Iris pigment epithelial cell (primary cell): ENCODE data around the gene MBL2.

Experiments
- DNase-seq: peaks from one replicate; pipeline ENCODE4 v3.0.0-alpha.2; 2011; ENCODE audit warnings: low read depth

MBL2 gene

DNA sequence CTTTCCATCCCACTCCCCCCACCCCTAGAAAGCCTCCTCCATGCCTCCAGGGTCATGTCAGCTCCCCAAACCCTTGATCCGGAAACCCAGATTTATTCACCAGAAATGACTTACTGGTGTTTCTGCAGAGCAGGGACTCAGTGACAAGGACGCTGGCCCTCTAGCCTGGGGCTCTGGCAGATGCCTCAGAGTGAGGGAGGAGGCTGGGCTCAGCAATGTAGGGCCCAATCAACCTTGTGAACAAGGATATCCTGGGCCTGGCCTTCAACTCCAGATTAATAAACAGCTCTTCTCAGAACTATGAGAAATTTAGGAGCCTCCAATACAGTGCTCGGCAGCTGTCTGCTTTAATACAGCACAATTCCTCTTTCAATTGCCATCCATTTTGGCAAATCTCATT lies at the start of gene MBL2:
Gene MBL2, minus strand, starts transcription at position 162 of the 400 bp plus-strand sequence. CDS start 1,149 bp downstream, outside the sequence.
- DNase-seq, result no peak

DNA sequence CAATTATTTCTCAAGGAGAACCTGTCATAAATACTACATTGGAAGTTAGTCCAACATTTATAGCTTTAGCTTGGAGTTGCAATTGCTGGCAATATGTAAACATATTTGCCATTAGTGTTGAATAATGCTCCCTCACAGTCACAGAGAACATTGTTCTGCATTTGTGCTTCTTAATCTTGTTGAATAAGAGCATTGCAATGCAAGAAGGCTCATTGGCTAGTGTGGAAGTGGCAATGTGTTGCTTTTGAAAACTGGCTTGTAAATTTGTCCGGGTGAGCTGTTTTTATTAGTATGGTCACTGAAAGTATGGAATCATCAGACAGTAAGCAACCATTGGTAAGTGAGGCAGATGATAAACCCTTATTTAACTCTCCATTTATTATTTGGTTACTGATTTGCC lies 47.7 kb upstream of the MBL2 start:
- DNase-seq, result no peak

DNA sequence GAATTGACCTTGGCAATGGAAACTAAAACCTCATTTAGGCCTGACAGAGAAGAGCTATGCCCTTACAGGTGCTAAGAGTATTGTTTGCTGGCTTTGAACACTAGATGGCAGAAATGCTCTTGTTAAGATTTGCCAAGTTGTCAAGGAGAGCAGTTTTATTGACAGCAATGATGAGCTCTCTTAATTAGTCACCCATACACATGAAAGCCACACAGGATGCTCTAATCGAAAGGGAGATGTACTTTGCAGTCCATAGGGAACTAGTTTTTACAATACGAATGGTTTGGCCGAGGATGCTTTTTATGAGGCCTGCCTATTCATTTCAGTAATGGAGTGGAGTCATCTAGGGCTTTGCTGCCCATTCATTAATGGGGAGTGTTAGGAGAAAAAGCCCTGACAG lies 45.4 kb upstream of the MBL2 start:
- peak; percentile 47 for DNase-seq

DNA sequence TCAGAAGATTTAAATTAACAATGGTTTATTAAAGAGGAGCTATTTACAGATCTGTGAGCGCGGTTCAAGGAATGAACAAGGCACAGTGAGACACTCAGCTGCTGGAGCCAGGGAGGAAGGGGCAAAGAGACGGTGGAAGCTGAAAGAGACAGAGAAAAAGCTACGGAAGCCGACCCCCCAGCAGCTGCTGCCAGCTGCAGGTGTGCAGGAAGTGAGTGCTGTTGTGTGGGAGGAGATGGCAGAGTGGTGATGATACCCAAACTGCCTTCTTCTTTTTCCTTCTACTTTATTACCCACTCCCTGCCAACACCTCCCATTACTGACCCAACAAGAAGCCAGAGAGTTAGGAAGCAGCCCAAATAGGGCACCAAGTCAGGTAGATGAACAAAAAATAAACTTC lies 41.9 kb upstream of the MBL2 start:
- no peak for DNase-seq

DNA sequence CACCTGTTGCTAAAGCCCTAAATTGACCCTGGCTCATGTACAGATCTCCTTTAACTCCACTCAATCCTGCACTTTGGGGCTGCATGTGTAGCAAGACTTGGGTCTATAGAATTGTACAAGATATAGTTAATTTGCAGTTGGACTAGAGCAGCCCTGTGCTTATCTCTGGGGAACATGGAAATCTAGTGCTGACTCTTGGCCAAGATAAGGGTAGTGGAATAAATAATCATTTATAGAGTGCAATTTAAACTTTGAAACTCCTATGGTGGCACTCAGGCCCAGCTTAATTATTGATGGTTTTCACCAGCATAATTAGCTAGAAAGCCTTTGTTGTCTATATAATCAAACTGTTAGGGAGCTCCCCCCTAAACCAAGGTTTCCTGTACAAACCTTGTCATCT lies 39.2 kb upstream of the MBL2 start:
- no peak for DNase-seq

DNA sequence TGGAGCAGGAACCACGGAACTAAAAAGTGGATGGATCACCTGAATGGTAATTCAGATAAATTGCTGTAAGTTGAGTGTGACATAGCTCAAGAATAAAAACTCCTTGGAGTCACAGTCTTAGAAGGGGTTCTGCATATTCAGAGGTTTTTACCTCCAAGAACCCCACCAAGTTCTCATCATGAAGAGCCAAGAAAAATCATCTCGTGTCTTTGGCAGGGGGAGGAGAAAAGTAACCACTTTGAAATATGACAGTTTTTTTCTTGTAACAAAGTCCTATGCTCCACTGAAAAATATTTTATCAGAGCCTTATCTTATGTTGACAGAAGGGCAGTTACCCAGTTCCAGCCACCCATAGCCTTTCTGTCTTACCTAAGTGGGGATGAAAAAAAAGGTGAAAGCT lies 38.2 kb upstream of the MBL2 start:
- no peak for DNase-seq

DNA sequence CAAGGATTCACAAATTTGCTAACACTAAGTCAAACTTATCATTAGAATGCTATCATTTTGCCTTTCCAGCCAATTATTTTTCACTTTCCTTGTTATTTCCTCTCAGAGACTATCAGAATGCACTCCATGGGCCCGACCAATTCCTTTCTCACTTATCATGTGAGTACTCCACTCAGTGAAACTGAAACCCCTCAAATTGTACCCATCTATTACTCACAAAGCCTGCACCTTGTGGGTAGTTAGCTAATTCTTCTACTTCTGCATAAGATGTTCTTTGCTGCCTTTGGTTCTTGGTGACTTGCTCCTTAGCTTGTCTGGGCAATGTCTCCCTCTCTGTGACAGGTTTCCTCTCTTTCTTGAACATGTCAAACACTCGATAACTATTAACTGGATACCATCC lies 35.2 kb upstream of the MBL2 start:
- DNase-seq, result no peak

DNA sequence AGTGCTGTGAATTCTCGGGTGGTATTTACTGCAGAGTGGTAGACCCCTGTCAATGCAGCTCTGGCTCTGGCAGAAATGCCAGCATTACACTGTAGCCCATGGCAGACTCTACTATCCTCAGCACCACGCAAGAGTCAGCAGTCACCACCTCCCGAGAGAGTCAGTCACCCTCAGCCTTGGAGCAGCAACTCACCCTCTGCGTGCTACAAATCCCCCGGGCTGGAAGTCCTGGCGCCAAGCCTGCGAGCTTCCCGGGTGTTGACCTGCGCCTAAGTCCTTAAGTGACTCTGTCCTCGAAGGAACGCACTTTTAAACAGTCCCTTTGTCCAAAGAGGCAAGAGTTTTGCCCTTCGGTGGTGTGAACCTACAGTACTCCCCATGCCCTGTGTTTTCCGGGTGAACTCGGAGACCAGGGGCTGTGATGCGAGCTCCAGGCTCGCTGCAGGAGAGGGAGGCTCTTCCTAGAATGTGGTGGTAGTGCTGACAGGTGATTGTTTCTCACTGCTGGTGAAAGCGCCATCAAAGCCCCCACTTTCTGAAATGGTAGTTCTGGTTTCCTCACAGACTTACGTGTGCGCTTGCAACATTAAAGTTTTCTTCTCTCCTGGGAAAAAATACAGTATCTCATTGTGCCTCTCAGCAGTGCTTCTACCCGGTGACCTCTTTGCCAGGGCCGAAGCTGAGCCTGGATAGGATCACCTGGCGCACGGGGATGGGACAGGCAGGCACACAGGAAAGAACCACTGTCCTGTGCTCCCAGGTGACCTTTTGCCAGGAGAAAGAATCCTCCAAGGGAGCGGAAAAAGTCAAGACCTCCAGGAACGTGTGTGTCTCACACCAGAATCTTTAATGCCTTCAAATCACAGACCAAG lies 33.1 kb upstream of the MBL2 start:
- DNase-seq, result no peak

DNA sequence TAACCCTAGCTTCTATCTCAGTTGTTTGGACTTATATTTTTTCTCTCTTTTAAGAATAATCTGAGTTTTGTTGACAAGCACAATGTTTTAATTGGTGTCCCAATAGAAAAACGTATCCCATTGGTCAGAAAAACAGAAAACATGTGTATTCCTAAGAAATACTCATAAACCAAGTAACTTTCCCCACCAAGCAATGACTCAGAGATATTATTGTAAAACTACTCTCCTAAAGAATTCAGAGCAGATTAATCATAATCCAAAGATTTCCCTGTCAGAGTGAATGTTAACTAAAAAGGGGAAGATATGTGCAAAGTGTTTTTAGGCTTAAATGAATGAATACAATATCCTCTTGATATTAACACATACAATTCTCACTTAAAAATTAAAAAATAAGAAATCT lies 29.4 kb upstream of the MBL2 start:
- peak; percentile 4 for DNase-seq

DNA sequence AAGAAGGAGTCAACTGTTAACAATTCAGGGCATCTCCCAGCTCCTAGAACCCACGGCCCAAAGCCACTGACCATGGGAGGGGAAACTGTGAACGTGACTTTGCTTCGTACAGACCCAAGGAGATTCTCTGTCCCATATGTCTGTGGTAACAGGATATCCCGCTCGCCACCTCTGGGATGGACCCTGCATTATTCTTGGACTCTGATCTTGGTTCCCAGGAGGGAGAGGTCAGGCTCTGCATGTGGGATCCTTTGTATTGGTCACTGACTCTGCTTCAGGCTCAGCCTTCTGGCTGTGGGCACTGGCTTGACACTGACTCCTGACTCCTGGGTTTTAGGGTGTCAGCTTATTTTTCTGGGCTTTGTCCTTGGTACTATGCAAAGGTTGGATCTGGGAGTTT lies 13.5 kb upstream of the MBL2 start:
- no peak for DNase-seq

DNA sequence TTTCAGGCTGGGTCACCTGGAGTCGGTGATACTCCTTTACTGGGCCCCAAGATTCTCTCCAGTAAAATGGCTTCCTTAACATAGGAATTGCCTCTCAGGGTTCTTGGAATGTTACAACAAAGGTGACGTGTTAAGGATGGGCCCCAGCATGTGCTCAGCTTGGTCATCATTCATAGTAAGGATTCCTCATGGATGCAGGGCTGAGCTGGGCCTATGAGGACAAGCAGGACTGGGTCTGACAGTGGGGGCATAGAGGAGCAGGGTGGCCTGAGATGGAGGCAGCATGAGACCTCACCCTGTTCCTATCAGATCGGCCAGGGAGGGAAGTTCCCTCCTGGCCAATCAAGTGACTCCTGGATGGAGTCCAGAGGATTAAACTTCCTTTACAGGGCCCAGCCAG lies 12.8 kb upstream of the MBL2 start:
- DNase-seq, result no peak

DNA sequence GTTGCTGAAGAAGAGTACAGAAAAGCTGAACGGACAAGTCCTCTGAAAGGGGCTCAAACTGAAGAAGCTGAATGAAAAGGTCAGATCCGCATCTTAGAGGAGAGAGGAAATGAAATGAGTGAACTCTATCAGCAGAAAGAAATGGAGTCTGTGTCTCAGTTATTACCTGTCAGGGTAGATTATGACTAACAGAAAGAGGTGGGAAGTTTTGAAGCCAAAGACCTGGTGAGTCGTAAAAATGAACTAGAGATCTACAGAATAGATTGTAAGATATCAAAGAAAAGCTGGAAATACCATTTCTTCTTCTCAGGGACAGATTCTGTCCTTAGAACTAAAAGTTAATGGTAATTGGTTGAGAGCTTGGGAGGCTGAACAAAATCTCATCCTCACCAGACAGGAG lies 11.1 kb upstream of the MBL2 start:
- no peak for DNase-seq

DNA sequence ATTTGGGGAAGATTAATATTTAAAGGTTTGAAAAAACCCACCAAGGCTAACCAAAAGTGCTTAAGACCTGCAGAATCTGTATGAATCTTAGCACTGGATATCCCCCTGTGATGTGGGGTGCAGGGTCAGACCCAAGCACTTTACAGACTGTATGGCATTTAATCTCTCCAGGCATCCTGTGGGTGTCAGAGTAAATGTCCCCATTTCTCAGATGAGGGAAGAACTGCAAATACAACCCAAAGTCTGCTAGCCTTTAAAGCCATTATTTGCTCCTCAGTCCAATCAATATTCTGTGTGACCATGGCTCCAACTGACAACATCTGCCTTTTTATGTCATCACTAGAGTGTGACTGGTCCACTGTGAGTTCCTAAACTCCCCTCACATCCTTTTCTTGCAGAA lies 10.0 kb upstream of the MBL2 start:
- no peak for DNase-seq

DNA sequence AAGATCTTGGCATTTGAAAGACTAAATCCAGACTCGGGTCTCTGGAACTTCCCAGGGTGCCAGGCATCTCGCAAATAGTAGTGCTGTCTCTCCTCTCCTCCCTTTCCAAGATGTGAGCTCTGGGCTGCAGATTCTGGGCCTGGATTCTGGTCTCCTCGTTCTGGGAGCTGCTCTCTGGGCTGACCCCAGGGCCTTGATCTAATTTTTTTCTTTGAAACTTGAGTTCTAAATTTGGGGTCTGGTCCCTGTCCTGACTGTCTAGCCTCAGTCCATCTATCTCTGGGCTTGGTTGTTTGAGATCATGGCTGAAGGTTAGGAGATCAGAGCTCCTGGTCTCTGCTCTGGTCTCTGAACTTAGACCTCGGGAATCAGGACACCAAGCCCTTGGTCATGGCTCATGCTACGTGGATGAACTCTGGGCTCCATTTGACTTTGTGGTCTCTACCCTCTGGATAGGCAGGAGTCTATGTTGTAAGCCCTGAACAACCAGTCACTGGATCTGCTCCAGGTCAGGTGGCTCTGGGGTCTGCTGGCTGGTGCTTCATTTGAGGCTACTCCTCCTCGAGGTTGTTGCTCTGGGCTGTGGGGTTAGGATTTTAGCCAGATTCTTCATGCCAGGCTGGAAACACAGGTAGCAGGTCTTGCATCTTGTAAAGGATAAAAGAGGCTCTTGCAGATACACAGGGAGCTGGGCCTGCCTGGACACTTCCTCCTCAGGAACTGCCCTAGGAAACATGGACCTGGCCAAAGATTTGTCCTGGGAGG lies 8.0 kb upstream of the MBL2 start:
- DNase-seq, result no peak

DNA sequence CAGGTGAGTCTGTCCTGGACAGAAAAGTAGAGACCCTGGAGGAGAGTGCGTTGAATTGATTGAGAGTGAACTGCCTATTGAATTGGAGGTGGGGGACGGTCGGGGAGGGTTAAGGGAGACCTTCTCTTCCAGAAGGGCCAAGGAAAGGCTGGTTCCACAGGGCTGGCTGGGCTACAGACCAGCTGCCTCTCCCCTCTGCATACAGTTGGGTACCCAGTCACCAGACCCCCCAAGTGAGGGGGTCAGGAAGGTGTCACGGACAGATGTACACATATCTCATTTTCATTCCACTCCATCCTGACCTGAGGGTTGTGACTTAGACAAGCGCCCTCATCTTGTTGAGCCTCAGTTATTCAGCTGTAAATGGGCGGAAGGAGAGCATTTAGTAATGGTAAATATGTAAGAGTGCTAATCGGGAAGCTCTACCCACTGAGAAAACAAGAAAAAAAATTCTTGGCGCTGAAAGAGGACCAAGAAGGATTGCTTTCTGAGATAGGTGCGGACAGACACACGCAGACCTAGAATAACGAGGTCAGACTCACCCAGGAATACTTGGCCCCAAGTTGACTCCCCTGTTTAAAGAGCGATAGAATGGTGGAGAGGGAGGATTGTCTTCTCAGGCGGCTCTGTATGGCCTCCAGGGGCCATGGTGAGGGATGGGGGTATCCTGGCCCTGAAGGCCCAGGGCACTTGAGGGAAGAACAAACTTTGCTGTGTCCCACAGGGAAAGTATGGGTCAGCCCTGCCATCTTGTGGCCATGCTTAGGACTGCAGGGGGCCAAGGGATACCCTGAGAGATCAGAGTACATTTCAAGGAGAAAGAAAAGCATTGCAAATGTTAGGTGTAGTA lies 7.2 kb upstream of the MBL2 start:
- peak; percentile 53 for DNase-seq

DNA sequence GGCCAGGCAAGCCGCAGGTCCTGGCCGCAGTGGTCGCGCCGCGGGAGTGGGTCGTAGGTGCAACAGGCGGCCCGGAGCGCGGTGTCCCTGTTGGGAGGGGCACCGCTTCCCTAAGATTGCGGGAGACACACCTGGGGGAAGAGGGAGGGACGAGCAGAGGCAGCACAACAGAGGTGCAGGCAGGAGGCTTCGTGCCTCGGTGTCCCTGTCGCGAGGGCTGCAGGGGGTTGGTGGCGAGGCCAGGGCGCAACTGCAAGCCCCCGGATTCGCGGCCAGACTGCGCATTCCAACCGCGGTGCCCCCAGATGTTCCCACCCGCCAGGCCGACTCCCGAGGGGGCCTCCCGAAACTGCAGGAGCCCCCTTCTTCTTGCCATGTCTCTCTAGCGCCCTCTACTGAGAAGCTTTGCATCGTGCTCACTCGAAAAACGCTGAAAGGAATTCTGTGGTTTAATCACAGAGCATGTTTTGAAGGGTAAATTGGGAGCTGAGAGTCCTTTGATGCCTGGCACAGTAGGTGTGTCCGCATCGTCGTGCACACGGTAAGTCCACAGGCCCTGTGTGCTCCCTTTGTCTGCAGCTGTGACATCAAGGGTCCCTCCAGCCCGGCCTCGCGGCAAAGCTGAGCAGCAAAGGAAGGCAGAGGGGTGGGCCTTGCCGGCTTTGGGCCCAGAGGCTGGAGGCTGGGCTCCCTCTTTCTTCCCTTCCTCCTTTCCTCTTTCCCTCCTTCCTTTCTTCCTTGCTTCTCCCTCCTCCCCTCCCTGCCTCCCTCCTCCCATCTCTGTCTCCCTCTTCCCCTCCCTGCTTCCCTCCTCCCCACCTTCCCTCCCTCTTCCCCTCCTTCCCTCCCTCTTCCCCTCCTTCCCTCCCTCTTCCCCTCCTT lies 6.2 kb upstream of the MBL2 start:
- DNase-seq, result peak; percentile 42

DNA sequence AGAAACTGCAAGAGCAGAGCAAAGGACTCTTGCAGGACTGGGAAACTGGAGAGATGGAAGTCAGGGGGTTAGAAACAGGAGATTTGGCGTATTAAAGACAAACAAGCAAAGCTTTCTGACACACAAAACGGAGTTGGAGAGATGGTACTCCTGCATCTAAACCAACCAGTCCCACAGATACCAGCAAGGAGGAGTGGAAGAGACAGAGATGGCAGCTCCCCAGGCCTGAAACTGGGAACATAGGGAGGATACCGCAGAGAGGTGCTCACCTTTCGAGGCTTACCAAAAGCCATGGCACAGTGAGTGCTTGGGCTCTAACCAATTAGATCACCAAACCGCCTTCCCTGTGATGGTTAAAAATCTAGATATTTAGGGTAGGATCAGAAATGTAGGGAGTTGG lies 4.8 kb upstream of the MBL2 start:
- DNase-seq, result no peak

DNA sequence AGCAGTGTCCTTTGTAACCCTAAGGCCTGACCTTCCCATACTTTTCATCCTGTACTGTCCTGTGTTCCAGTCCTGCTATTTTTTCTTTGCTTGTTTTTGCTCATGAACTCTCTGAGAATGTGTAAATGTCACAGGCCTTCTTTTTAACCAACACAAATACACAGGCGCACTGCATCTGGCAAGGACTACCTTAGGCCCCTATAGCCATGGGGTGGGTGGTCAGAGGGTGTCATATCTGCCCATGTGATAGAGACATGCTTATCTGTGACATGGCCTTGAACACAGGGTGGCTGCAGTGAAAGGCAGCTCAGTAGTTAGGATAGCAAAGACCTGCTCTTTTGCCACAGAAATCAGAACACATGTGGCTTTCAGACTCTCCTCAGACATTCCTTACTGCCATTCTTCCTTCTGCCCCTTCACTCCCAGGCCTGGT lies 3.9 kb upstream of the MBL2 start:
- no peak for DNase-seq

DNA sequence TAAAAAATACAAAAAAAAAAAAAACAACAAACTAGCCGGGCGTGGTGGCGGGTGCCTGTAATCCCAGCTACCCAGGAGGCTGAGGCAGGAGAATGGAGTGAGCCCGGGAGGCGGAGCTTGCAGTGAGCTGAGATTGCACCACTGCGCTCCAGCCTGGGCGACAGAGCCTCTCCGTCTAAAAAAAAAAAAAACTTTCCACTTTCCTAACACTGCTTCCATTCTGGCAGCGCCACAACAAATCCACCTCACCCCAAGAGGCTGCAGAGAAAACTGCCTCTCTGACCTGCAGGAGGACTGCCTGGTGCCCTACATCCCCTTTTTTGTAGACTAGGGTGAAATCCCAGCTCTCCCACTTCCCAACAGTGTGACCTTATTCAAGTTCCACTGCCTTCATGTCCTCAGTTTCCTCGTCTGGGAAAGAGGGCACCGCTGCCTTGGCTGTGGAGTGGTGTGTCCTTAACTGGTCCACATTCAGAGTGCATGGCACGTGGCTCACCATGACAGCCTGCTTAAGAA lies 2.6 kb upstream of the MBL2 start:
- DNase-seq, result no peak

DNA sequence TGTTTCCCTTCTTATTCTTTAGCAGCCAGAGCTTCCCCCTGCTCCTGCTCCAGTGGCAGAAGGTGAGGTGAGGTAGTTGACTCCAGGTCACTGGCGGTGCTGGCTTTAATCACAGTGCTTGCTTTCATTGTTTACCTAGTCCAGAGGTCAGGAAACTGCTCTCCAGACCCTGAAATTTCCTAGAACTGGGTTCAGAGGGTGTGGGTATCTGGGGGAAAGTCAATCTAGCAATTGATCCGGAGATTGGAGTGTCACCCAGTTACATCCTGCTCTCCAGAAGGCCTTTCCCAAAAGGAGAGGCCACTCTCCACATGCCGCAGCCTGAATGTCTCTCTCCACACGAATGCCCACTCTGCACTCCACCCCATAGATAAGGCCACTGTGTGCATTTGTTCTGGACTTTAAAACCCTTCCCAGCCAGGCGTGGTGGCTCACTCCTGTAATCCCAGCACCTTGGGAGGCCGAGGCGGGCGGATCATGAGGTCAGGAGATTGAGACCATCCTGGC lies 2.1 kb upstream of the MBL2 start:
- no peak for DNase-seq

DNA sequence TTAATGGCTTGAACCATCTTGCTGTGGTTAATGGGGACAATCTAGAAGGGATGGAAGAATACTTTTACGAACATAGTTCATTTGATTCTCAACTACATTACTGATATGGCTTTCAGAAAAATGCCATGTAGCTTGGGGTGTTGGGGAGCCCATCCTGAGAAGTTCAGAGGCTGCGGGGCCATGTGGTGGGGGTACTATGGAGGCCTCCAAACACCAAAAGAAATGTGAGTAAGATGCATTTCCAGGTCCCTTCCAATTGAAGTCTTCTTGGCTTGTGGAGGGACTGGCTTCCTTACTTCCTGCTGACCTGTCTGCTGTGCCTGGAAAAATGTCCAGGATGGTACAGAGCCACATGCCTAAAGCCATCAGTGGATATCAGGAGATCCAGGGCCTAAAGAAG lies 1.6 kb upstream of the MBL2 start:
- DNase-seq, result no peak
